Pulmonary artery endothelial cell (primary cell): ENCODE measurements around the gene TCN2. TPM values are rescaled to one million over a fixed set of nuclear protein-coding genes. Genes with fewer than 3 reads are reported as not detected.
"Not testable (repeated sequence)": the region's sequence is repeated elsewhere in the genome, so short reads cannot be mapped to it uniquely, and the experiment has no call there.

ENCODE experiments used
- DNase-seq: peaks from one replicate; pipeline ENCODE4 v3.0.0-alpha.2; 2011; ENCODE audit warnings: low read depth, low spot score
- total RNA-seq: library from RNA; depleted of rRNA; stranded (reverse); fragments of >200 nt; gene quantifications from 2 replicates; pipeline ENCODE4 v1.2.3, GENCODE V29; 2014

TCN2 gene
- total RNA-seq, 1 donor from 2014 or later = 68.3 TPM

DNA sequence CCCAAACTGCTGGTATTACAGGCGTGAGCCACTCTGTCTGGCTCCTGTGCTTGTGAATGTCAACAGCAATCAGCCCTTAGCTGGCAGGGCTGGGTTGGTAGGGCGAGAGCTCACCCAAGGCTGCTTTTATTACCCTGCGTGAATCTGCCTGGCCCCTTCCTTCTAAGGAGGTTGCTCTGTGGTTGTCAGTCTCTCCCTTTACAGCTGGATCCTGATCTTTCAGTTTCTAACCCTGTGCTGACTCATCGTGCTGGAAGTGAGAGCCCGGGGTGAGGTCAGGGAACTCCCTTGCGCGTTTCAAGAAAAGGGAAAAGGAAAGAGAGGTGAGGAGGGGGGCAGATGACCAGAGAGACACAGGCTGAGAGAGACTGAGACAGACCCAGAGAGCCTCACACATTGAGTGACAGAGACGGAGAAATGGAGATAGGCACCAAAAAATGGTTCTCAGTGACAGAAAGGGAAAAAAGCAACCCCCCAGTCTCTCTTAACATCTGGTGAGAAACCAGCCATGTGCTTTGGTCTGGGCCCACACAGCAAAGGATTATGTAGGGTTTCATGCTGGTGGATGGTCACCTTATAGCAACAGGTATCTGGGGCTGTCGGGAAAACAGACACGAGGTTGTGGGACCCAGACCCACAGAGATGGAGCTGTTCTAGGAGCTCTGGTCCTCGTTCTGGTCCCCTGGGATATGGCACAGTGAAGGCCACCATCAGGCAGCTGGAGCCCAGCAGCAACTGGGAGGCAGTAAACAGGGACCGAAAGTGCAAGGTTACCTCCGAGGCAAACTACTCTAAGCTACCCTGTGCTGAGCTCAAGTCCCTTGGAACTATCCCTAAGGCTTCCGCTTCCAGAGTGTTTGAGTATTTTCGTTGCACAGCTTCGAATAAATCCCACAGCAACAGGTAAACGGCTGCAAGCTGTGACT lies 2.5 kb downstream of the TCN2 start:
- peak; percentile 37 for DNase-seq

DNA sequence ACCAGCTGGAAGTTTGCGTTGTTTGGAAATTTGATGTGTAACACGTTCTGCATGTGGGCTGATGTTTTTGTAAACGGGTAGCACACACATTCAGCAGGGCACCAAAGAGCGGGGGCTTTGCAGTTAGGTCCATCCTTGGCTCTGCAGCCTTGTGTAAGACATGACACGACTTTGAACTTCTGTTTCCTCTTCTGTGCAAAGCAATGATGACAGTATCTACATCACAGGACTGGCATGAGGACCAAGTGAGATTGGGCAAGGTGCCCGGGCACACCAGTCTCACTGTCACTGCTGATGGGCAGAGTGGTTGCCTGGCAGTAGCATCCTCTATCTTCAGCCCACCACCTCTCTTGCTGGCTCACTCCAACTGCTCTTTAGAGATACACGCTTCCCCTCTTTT lies 3.3 kb downstream of the TCN2 start:
- DNase-seq = no peak

- DNase-seq = no peak
Observed at GRCh38 chr22:30611197-30611596, 4.2 kb downstream of the TCN2 start.

DNA sequence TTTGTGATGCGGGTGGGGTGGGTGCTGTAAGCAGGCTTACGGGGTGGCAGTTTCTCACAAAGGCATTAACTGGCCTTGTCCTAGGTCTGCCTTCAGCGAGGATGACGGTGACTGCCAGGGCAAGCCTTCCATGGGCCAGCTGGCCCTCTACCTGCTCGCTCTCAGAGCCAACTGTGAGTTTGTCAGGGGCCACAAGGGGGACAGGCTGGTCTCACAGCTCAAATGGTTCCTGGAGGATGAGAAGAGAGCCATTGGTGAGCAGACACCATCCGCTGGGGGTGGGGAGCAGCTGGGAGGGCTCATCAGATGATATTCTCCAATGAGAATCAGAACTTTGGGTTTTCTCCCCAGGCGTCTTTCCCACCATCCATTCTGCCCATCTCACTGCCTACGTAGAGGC lies 5.8 kb downstream of the TCN2 start:
- no peak for DNase-seq

GRCh38 chr22:30614268-30614667 lies 7.3 kb downstream of the TCN2 start:
- no peak for DNase-seq

DNA sequence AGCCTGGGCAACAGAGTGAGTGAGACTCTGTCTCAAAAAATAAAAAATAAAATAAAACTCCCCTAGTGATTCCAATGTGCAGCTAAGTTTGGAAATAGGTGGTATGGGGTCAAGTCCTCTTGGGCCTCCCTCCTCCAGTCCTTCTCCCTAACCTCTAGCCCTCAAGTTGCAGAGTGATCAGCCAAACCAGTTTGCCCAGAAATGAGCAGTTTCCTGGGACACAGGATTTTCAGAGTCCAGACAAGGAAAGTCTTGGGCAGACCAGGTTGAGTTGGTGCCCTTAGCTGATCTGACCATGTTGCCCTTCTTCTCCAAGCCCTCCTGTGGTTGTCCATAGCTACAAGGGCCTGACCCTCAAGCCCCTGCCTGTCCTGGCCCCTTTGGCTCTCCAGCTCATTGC lies 7.9 kb downstream of the TCN2 start:
- DNase-seq = no peak

- no peak for DNase-seq
Observed at GRCh38 chr22:30615543-30615954, 8.6 kb downstream of the TCN2 start.

GRCh38 chr22:30617819-30618218 lies 10.8 kb downstream of the TCN2 start:
- DNase-seq = no peak

GRCh38 chr22:30619909-30620308 lies 12.9 kb downstream of the TCN2 start:
- DNase-seq = not testable (repeated sequence)

DNA sequence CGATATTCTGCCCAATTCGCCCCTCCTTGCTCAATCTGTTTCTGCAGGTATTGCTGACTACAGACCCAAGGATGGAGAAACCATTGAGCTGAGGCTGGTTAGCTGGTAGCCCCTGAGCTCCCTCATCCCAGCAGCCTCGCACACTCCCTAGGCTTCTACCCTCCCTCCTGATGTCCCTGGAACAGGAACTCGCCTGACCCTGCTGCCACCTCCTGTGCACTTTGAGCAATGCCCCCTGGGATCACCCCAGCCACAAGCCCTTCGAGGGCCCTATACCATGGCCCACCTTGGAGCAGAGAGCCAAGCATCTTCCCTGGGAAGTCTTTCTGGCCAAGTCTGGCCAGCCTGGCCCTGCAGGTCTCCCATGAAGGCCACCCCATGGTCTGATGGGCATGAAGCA lies 19.4 kb downstream of the TCN2 start:
- no peak for DNase-seq

DNA sequence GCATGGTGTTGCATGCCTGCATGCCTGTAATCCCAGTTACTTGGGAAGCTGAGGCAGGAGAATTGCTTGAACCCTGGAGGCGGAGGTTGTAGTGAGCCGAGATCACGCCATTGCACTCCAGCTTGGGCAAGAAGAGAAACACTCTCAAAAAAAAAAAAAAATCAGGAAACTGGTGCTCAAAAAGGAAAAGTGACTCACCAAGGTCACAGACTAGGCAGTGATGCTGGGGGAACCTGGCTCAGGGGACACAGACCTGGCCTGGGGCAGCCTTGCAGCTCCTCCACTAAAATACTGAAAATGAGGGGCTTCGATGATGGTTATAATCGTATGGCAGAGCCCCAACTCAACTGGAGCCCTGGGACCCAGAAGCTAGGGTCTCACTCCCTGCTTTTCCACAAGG lies 20.5 kb downstream of the TCN2 start:
- no peak for DNase-seq

DNA sequence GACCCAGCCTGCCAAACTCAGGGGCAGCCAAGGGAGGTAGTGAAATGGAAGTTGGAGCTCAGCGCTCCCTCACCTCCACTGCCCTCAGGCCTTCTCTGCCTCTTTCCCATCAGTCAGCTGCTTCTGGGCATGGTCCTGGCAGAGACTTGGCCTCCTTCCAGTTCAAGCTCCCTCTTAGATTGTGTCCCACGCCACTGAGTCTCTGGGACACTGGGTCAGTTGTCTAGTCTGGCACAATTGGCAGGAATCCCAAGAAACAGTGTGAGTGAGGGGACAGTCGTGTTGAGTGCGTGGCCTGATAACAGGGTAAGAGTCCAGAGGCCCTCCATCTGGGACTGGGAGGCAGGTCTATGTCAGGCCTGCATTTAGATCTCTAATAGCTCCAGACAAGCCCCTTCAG lies 21.5 kb downstream of the TCN2 start:
- no peak for DNase-seq

- not testable (repeated sequence) for DNase-seq
Observed at GRCh38 chr22:30631469-30631868, 24.5 kb downstream of the TCN2 start.

DNA sequence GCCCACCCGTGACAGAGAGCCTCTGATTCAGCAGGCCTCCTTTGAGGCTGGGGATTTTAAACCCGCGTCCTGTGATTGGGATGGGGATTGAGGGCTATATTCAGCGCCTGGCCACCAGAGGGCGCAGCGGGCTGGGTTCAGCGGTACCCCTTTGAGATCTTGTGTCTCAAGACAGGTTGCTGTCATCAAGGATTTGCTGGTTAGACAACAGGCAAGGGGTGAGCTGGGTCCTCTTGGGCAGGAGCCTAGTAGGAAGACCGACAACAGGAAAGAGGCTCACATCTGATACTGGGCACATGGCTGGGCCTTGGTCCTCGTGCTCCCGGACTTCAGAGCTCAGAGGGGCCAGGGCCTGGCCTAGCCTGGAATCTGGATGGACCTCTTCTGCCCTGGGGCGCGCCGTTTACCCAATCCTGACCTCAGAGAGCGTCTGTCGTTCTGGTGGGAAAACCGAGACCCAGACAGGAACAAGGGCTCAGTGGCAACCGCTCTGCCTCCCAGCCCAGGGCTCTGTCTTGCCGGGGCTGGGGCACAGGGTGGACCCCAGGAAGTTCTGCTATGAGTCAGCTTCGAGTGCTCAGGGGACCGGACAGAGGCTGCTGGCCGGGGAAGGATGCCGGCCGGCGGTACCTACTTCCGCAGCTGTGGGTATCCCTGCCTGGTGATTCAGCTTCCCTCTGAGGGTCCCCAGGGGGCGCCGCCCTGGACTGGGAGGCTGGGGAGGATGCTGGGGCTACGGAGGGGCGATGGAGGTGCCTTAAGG lies 27.7 kb downstream of the TCN2 start:
- peak; percentile 60 for DNase-seq

- peak; percentile 63 for DNase-seq
Observed at GRCh38 chr22:30635273-30636225, 28.6 kb downstream of the TCN2 start, which contains the start of gene SLC35E4. TSS of gene SLC35E4 (plus strand) at chr22:30635781. CDS start at chr22:30636451, 670 bp downstream.

- no peak for DNase-seq
Observed at GRCh38 chr22:30636226-30637077, 29.5 kb downstream of the TCN2 start.

DNA sequence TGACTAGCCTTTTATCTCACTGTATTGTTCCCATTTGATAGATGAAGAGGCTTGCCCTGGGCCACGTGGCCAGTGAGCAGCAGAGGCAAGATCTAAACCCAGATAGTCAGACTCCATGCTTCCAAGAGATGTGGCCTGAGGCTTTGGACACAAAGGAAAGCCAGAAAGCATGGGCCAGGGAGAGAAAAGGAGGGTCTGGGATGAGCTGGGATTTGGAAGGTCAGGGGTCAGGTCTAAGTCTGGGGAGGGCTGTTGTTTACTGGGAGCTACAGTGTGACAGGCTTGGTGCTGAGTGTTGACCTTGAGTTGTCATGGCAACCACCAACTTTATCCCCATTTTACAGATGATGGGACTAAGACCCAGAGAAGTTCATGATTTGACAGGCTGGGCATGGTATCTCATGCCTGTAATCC lies 30.7 kb downstream of the TCN2 start:
- no peak for DNase-seq

GRCh38 chr22:30640361-30640760 lies 33.4 kb downstream of the TCN2 start:
- DNase-seq = no peak

- no peak for DNase-seq
Observed at GRCh38 chr22:30640839-30641430, 34.0 kb downstream of the TCN2 start.
